DMS79 treated with DMSO at 0.1 percent for 48 hours (cell line): Measurements from ENCODE around the gene UGT1A4.

Experiments used
- DNase-seq: peaks from one replicate; lab custom pipeline; 2025; lab: John Stamatoyannopoulos, UW

Gene UGT1A4

DNA sequence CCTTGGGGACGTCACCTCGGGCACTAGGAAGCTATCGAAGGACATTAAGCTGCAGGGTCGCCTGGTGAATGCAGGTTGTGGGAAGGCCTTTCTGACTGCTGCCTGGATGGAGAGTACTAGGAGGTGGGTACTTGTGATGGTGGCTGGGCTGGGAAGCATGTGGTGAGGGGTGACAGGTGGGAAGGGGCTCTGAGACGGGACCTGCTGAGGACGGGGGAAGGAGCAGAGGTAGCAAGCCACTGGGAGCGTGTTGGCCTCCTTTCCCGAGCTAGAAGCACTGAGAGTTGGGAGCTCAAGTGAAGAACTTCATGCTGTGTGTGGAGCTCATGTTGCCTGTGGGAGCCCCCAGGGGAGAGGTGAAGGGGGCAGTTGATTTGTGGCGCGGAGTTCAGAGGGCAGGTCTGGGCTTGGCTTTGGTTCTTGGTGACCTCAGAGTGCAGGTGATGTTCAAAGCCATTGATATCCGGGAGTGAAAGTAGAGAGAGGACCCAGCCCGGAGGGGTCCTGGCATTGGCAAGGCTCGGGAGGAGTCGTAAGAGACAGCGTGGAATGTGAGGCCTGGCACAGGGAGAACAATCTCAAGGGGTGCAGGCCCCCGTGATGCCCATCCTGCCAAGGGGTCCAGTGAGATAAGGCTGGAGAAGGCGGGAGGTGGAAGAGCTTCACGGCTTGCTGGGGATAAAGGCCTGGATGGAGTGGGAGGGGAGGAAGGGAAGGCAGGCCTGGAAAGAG is 72.8 kb downstream of the UGT1A4 start:
- no peak for DNase-seq

DNA sequence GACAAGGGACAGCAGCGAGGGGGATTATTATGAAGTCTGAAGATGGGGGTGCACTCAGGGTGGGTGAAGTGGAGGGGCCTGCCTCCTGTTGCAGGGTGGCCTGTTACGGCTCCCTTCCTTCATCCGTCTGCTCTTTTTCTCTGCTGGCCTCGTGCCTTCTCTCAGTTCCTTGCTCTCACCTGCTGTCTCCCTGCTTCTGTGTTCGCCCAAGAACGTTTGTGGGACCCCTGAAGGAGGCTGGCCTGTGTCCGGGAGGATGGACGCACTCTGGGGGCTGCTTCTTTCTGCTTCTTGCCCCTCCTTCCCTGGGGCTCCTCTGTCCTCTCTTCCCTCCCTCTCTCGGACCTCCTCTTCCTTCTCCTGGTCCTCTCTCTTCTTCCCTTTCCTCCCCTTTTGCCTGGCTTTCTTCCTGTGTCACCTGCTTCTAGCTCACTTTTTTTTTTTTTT is 73.4 kb downstream of the UGT1A4 start:
- DNase-seq = no peak

DNA sequence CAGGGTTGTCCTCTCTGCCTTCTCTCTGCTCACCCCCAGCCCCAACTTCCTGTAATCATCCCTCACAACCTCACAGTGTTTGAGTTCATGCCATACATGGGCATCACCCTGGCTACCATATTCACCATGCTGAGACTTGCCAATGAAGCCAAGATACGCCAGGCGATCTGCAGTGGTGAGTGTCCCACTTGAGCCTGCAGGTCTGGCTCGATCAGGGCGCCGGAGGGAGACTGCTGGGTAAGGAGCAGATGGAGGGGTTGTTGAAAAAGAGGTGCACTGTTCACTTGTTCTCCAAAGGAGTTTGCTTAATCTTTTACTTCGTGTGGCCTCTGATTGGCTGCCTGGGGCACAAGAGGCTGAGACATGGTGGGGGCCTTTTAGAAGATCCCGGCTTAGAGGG is 74.2 kb downstream of the UGT1A4 start:
- DNase-seq = no peak

- DNase-seq = peak; percentile 78
Measured at GRCh38 chr2:233793465-233794127, 75.1 kb downstream of the UGT1A4 start.

DNA sequence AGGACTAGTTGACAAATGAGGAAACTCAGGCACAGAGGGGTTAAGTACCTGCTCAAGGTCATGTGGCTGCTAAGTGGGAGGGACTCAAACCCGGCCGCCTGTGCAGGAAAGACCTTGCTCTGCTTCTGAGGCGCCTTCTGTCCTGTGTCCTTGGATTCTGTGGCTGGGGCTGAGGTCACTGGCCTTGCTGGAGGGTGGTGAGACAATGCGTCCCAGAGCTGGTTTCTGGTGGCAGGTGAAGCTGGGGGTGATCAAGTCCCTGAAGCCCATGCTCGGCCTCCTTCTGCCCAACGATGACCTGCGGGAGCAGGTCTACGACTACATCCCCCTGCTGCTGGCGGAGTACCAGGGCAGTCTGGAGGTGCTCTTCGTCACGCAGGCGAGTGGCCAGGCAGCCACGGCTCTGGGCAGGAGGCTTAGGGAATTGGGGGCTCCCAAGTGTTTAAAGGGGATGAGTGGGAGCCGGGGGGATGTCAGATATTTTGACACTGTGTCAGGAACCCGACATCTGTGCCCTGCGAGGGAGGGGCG is 75.7 kb downstream of the UGT1A4 start:
- no peak for DNase-seq

GRCh38 chr2:233795735-233796171 is 77.2 kb downstream of the UGT1A4 start:
- no peak for DNase-seq

DNA sequence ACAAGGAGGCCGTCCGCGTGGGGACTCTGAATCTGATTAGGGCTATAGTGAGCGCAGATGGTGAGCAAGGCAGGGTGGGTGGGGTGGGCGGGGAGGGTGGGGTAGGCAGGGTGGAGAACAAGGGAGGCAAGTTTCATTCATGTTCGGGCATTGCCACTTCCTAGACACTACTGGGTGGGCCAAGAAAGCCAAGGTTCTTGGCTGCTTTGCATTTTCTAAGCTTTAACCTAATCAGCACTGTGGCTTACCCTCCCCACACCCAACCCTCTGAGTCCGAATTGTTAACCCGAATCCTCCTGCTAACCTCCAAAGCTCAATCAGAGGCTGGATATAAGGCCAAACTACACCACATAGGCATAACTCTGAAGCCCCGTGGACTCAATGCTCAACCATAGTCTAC is 77.7 kb downstream of the UGT1A4 start:
- no peak for DNase-seq

DNA sequence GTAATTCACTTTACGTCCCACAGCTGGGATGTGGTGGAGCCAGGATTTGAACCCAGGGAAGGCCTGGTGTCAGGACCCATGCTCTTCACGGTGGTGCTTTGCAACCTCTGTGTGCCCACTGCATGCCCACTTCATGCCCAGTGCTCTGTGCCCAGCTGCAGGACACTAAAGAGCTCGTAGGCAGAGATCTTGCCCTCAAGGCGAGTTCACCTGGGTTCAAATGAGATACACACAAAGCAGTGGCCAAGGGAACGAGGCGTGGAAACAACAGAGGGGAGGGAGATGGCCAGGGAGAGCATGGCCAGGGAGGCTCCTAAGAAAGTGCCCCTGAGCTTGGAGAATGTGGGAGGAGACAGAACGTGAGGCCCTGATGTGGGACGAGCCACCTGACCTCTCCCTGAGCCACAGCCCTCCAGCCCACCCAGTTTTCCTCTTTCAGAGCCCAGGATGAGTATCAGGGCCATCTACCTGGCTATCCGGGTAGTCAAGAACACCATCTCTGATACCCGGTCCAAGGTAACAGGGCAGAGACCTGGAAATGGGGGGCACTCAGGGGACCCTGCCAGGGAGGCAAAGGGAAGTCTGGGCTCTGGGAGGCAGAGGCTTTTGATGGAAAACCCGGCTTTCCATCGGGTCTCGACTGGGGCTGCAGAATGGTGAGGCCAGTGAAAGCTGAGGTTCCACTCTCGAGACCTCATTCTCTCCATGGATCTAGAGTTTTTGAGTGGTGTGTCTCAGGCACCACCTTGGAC is 80.0 kb downstream of the UGT1A4 start:
- no peak for DNase-seq

- DNase-seq = no peak
Measured at GRCh38 chr2:233799087-233799665, 80.6 kb downstream of the UGT1A4 start.

DNA sequence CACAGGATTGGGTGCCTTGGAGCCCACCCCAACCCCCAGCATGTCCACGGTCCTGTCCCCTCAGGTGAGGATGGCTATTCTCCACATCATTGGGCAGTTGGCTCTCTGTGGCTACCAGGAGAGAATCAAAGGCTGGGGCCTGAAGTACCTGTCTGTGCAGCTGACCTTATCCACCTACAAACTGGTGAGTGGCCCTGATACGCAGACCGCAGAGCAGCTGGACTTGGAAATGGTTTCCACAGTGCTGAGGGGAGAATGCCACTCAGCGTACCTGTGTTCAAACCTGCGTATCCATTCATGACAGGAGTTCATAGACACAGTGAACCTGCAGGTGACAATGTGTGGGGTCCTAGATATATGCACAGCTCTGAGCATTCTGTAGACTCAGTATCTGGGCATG is 81.2 kb downstream of the UGT1A4 start:
- DNase-seq = no peak

DNA sequence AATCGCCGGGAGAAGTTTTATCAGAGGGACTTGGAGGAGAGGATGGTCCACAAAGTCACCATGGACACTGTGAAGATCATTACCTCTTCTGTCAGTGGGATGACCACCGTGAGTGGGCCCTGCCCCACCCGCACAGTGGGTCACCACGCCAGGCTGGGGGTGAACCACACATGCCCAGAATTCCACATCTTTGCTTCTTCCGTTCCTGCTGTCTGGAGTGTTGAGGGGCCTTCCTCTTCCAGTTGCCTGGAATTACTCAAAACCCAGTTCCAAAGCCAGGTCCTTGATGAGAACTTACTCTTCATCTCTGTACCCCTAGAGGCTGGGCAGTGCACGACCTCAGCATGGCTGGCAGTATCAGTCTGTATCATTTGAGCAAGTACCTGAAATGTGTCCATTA is 81.7 kb downstream of the UGT1A4 start:
- no peak for DNase-seq

GRCh38 chr2:233801357-233802131 is 83.0 kb downstream of the UGT1A4 start:
- DNase-seq = no peak

GRCh38 chr2:233802132-233802815 is 83.7 kb downstream of the UGT1A4 start:
- no peak for DNase-seq

DNA sequence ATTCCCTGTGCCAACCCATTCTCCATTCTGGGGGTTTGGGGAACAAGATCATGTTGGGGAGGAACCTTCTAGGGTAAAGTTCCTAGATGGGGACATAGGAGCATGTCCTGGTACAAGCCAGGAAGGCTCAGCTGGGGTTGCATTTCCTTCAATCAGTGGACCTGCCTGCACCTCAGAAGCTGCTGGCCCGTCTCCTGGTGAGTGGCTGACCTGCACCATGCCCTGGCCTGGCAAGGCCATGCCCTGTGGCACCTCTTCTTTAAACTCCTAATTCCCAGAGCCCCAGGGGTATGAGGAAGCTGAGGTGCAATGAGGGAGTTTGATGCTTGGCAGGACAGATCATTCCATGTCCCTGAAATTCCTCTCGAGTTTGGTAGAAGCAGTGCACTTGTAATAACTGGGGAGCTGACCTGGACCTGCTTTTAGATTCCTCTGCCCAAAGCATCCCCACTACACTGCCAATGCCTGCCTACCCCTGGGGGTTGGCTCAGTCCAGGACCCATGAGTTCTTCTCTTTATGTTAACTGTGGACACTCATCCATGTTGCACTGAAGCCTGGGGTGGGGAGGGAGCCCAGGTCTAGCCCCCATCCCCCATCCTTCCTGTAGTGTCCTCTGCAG is 84.9 kb downstream of the UGT1A4 start:
- DNase-seq = no peak

GRCh38 chr2:233803994-233804393 is 85.5 kb downstream of the UGT1A4 start:
- no peak for DNase-seq

DNA sequence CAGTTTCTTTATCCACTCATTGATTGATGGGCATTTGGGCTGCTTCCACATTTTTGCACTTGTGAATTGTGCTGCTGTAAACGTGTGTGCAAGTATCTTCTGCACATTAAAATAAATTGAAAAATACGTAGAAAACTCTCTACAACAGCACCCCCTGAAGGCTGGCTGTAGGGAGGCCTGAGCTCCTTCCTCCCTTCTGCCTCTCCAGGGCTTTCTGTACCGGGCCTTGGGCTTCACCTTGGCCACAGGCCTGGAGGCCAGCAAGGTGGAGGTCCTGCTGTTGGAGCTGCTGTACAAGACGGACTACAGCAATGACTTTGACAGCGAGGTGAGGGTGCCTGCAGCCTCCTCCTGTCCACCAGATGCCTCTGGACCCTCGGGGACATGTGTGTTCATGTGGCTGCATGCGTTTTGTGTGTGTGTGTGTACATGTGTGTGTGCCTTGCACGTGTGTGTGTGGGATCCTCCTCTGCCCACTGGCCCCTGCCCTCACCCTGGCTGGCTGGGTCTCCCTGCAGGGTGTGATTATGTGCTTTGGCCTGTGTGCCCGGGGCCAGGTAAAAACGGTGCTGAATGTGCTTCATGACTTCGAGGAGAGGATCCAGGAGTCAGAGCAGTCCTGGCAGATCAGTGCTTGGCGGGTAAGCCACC is 88.8 kb downstream of the UGT1A4 start:
- no peak for DNase-seq

- DNase-seq = no peak
Measured at GRCh38 chr2:233807966-233808935, 89.7 kb downstream of the UGT1A4 start.

DNA sequence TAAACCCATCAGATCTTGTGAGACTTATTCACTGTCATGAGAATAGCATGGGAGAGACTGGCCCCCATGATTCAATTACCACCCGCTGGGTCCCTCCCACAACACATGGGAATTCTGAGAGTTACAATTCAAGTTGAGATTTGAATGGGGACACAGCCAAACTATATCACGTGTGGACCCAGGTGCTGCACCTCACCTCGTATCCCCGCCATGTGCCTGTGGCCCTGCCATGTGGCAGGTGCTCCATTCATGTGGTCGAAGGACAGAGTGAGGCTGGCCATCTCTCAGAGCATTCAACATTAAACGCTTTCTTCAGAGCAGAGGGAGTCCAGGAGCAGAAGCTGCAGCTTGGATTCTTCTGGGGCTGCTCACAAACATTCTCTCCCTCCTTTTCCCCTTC is 91.8 kb downstream of the UGT1A4 start:
- DNase-seq = no peak

DNA sequence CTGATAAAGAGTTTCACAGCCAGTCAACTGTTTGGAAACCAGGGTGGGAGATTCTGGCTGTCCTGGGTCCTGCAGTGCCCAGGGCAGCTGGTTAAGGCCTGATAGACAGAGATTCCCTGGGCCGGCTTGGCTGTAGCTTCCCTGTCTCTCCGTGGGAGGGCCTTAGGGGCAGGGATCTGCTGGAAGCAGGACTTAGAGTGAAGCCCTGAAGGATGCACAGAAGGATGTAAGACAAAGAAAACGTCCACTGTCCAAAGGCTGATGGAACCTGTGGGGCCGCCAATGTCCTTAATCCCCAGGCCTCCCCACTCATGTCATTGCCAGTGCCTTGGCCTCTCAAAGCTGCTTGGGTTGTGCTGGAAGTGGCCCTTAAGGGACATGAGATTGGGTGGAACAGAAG is 92.6 kb downstream of the UGT1A4 start:
- no peak for DNase-seq
